ENCODE results near the gene THSD4.

THSD4 gene

DNA sequence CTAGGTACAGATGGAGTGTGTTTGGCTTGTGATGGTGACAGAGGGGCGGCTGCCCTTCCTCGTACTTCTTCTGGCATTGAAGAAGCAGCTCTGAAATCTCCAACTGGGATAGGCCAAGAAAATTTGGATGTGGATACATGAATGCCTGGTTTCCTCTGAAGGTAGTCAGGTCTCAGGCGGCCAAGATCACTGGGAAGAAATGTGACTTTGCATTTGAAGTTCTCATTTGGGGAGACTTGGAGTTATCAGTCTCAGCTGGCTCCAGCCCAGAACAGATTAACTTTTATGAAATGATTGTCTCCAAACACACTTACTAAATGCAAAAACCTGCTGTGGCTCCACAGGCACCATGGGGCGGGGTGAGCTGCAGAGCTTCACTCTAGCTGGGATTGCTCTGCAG lies 215.9 kb downstream of the THSD4 start:
- DNase-seq (ENCODE audit: low spot score) = no peak
- TF ChIP-seq, protein P1, sequence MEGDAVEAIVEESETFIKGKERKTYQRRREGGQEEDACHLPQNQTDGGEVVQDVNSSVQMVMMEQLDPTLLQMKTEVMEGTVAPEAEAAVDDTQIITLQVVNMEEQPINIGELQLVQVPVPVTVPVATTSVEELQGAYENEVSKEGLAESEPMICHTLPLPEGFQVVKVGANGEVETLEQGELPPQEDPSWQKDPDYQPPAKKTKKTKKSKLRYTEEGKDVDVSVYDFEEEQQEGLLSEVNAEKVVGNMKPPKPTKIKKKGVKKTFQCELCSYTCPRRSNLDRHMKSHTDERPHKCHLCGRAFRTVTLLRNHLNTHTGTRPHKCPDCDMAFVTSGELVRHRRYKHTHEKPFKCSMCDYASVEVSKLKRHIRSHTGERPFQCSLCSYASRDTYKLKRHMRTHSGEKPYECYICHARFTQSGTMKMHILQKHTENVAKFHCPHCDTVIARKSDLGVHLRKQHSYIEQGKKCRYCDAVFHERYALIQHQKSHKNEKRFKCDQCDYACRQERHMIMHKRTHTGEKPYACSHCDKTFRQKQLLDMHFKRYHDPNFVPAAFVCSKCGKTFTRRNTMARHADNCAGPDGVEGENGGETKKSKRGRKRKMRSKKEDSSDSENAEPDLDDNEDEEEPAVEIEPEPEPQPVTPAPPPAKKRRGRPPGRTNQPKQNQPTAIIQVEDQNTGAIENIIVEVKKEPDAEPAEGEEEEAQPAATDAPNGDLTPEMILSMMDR (IDR thresholded peaks at IDR 0.05; ENCODE audit: extremely low read depth, missing control alignments) = no peak

- no peak for DNase-seq (ENCODE audit: low spot score)
- TF ChIP-seq, protein P1 (IDR thresholded peaks at IDR 0.05; ENCODE audit: extremely low read depth, missing control alignments) = no peak
Observed at GRCh38 chr15:71332431-71333004, 217.2 kb downstream of the THSD4 start.

DNA sequence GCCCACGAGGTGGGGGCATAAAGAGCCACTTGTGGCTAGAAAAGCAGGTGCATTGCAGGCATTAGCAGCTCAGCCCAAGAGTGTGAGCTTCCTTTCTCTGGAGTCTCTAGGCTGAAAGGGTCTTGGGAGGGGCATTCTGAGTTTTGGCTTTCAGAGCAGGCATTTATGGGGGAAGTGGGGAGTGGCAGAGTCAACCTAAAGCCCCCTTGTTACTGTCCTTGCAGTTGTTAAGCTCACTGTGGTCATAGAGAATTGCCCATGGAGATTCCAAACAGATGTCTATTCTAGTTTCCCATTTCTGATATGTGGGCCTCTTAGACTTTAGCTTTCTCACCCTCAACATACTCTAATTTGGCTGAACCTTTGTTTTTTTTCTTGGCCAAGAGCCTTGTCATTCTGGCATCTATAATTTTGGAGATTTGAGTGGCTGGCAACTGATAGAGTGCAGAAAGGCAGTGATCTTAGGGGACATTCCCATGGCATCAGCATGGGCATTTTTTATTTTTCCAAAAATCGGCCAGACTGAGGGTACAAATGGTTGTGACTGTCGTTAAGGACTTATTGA lies 217.9 kb downstream of the THSD4 start:
- TF ChIP-seq, protein P1 (IDR thresholded peaks at IDR 0.05; ENCODE audit: extremely low read depth, missing control alignments) = no peak
- DNase-seq (ENCODE audit: low spot score) = no peak

DNA sequence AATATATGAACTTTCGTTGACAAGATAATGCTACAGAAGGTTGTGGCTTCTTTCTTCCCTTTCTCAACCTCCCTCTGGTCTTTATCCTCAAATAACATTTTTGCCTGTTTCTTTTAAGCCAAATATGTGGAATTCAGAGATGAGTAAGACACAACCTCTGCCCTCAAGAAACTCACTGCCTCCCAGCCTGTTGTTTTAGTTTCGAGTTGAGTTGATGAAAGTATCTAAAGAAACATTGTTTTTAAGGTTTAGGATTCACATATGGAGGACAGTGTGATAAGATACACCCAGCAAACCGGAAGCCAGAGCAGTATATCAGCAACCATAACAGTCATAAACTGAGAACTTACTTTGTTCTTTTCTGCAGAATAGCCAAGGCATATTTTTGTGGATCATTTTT lies 218.6 kb downstream of the THSD4 start:
- DNase-seq (ENCODE audit: low spot score) = no peak
- TF ChIP-seq, protein P1 (IDR thresholded peaks at IDR 0.05; ENCODE audit: extremely low read depth, missing control alignments) = no peak

- TF ChIP-seq, protein P1 (IDR thresholded peaks at IDR 0.05; ENCODE audit: extremely low read depth, missing control alignments) = no peak
- no peak for DNase-seq (ENCODE audit: low spot score)
Observed at GRCh38 chr15:71334434-71334833, 219.2 kb downstream of the THSD4 start.

DNA sequence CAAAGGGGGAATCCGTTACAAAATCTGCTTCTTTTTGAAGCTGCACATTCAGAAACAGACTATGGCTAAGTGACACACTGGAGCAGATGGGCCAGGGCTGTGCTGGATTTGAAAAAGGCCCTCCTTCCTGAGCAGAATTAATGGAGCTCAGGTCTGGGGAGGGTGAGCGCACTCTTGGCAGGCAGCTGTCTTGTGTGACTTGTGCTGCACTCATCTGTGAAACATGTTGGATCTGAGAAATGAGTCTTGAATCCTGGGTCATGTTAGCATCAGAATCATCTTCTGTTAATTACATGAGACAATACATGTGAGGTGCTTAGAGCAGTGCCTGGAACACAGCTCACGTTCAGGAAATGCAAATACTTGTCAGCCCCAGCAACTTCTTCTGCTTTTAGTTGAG lies 219.6 kb downstream of the THSD4 start:
- TF ChIP-seq, protein P1 (IDR thresholded peaks at IDR 0.05; ENCODE audit: extremely low read depth, missing control alignments) = no peak
- no peak for DNase-seq (ENCODE audit: low spot score)

DNA sequence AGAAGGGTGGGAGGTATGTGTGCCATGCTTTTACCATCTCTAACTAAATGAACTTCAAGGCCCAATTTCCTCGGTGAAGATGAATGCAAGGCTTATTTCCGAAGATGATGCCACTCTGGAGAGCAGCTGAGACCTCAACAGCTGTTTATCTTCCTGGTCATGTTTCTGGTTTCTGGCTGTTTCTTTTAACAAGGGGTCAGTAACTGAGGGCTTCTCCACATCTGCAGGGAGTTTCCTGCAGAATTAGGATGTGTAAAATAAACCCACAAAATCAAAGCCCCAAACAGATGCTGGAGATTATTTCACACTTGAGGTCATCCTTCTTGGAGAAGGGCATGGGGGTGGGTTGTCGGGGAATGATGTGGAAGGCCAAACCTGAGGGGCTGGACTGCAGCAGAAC lies 220.3 kb downstream of the THSD4 start:
- TF ChIP-seq, protein P1 (IDR thresholded peaks at IDR 0.05; ENCODE audit: extremely low read depth, missing control alignments) = no peak
- DNase-seq (ENCODE audit: low spot score) = no peak

Data from GM20000 (cell line).